ENCODE data around the gene MAL. TPM values are rescaled to one million over a fixed set of nuclear protein-coding genes. Genes with fewer than 3 reads are reported as not detected.

Gene MAL
- total and polyA plus RNA-seq, 2 of the 8 experiments (the other 6 are each of a cell fraction or from before 2014, with no cell fraction given) = not detected

- H2AK5ac ChIP-seq (ENCODE audit: low read depth, low read length) = no peak overlapping the region
- peaks cover 68 to 86% of the 10 kb centered on the region in 2 experiments for H3K9me3 ChIP-seq (ENCODE audit: insufficient read depth in 2 of 2, low read depth in 1 of 2, low read length in 1 of 2)
- H2BK5ac ChIP-seq (ENCODE audit: low read depth, low read length) = no peak overlapping the region
- H2AFZ ChIP-seq (ENCODE audit: low read length) = no peak overlapping the region
- no peak overlapping the region for H3K4me3 ChIP-seq (ENCODE audit: extremely low read depth in 1 of 4, insufficient read depth in 2 of 4, low read depth in 3 of 4, low read length in 4 of 4)
- CTCF ChIA-PET (ENCODE audit: partially characterized antibody) = no interaction called here
- peaks cover 0 to 5% (median 0%) of the 10 kb centered on the region in 4 experiments; a peak in 1 of 7 replicates for H3K4me1 ChIP-seq (replicated peaks in 1 of 4; ENCODE audit: control insufficient read depth in 3 of 4, insufficient read depth in 4 of 4, low read length in 3 of 4)
- WGBS, 2 experiments (ENCODE audit: extremely low coverage in 1 of 2, insufficient coverage in 1 of 2, insufficient read length in 1 of 2, insufficient replicate concordance in 2 of 2, low coverage in 1 of 2, low lambda C conversion rate in 2 of 2, missing lambda C conversion rate in 1 of 2) = 81% methylated on average over 8 of the region's 11 CpGs; no CpG with 5 or more reads in 1 of the 2 experiments
- no peaks in the 10 kb centered on the region for H3K36me3 ChIP-seq (ENCODE audit: control insufficient read depth in 2 of 4, insufficient read depth in 4 of 4, low read length in 3 of 4)
- no peak overlapping the region for H4K91ac ChIP-seq (replicated peaks; ENCODE audit: insufficient read length, low read length)
- no peaks in the 10 kb centered on the region for H3K27me3 ChIP-seq (replicated peaks in 1 of 4; ENCODE audit: control insufficient read depth in 3 of 4, extremely low read depth in 1 of 4, insufficient read depth in 3 of 4, low read length in 3 of 4)
- H3K14ac ChIP-seq (ENCODE audit: insufficient read length) = no peak overlapping the region
- H4K20me1 ChIP-seq (replicated peaks in 1 of 2; ENCODE audit: control insufficient read depth in 1 of 2, insufficient read depth in 2 of 2, low read length in 2 of 2) = no peaks in the 10 kb centered on the region
- H3K79me2 ChIP-seq (ENCODE audit: control insufficient read depth in 1 of 2, insufficient read depth in 2 of 2, low read length in 2 of 2) = no peaks in the 10 kb centered on the region
- H3K23ac ChIP-seq (ENCODE audit: insufficient read length) = no peak overlapping the region
- no peak overlapping the region for H3K9ac ChIP-seq (replicated peaks in 1 of 4; ENCODE audit: extremely low read depth in 1 of 4, low read depth in 3 of 4, low read length in 3 of 4)
- no peak overlapping the region for H4K8ac ChIP-seq (ENCODE audit: extremely low read depth, insufficient read depth, low read length)
- H2BK120ac ChIP-seq (replicated peaks; ENCODE audit: low read depth, low read length) = no peak overlapping the region
- H3K56ac ChIP-seq (replicated peaks; ENCODE audit: insufficient read length, low read depth, low read length) = no peak overlapping the region
- H3K4me2 ChIP-seq (ENCODE audit: insufficient read depth in 1 of 2, low read depth in 2 of 2, low read length in 2 of 2) = no peak overlapping the region
- FAIRE-seq = no peak
- POLR2A ChIA-PET (ENCODE audit: partially characterized antibody) = no interaction called here
- no peak overlapping the region for H4K5ac ChIP-seq (ENCODE audit: insufficient read length, low read depth, low read length)
- no peaks in the 10 kb centered on the region for H3K23me2 ChIP-seq (ENCODE audit: low read depth, low read length)
- no peak overlapping the region for H3K4ac ChIP-seq (replicated peaks; ENCODE audit: insufficient read length, low read depth, low read length)
- no peak overlapping the region for H2BK15ac ChIP-seq (ENCODE audit: low read length)
- no peak overlapping the region for H2BK12ac ChIP-seq (ENCODE audit: low read depth, low read length)
- H3K18ac ChIP-seq (ENCODE audit: extremely low read depth, low read length) = no peak overlapping the region
- no peak overlapping the region for H2BK20ac ChIP-seq (ENCODE audit: low read length)
- H3K27ac ChIP-seq (ENCODE audit: low read depth, low read length) = no peak overlapping the region
- DNase-seq (ENCODE audit: low read depth in 1 of 2, low spot score in 2 of 2) = no peak
- no peaks in the 10 kb centered on the region for H3K79me1 ChIP-seq (ENCODE audit: low read depth, low read length)
- TF ChIP-seq GTF2F1 (IDR thresholded peaks at IDR 0.05; ENCODE audit: borderline replicate concordance, low read depth, low read length) = no peak
- TF ChIP-seq ATF3 (IDR thresholded peaks at IDR 0.05; ENCODE audit: insufficient read depth, low read depth, low read length) = no peak
- TF ChIP-seq SIN3A (conservative IDR thresholded peaks at IDR 0.05 in 1 of 2, IDR thresholded peaks at IDR 0.05 in 1 of 2; ENCODE audit: low read depth in 1 of 2, low read length in 2 of 2) = no peak
- no peak for TF ChIP-seq GABPA (IDR thresholded peaks at IDR 0.05; ENCODE audit: borderline replicate concordance, insufficient read depth, low read length)
- TF ChIP-seq POLR2AphosphoS5 (IDR thresholded peaks at IDR 0.05; ENCODE audit: low read depth, low read length) = no peak
- no peak for TF ChIP-seq BACH1 (IDR thresholded peaks at IDR 0.05; ENCODE audit: low read length)
- no peak for TF ChIP-seq USF2 (IDR thresholded peaks at IDR 0.05; ENCODE audit: low read length)
- TF ChIP-seq SP4 (IDR thresholded peaks at IDR 0.05; ENCODE audit: low read length) = no peak
- TF ChIP-seq MAX (IDR thresholded peaks at IDR 0.05) = no peak
- no peak for TF ChIP-seq MAFK (IDR thresholded peaks at IDR 0.05; ENCODE audit: low read depth, low read length)
- no peak for TF ChIP-seq TEAD4 (IDR thresholded peaks at IDR 0.05; ENCODE audit: low read depth, low read length)
- TF ChIP-seq SRF (IDR thresholded peaks at IDR 0.05; ENCODE audit: low read depth, low read length) = no peak
Observed at GRCh38 chr2:95058989-95059641, 33.6 kb downstream of the MAL start.

Measured in H1 (cell line).